ENCODE results near the gene CXorf58. TPM values are rescaled to one million over a fixed set of nuclear protein-coding genes. Genes with fewer than 3 reads are reported as not detected.

Gene CXorf58
- total RNA-seq, 1 donor: not detected

- Histone ChIP-seq H3K4me3 (ENCODE audit: insufficient read depth, low read length) (peak overlapping the region; percentile 70), H3K4me1 (ENCODE audit: insufficient read depth, low read length) (no peaks in the 10 kb centered on the region), H3K79me2 (ENCODE audit: insufficient read depth, low read length) (no peaks in the 10 kb centered on the region), H3K4me2 (ENCODE audit: insufficient read depth, low read length) (peak overlapping the region; percentile 73), H3K36me3 (ENCODE audit: insufficient read depth, low read length) (no peaks in the 10 kb centered on the region), H3K27ac (ENCODE audit: low read depth, low read length) (peak overlapping the region; percentile 68), H3K9me3 (ENCODE audit: low read depth, low read length) (no peaks in the 10 kb centered on the region), H2AFZ (ENCODE audit: low read length) (peak overlapping the region; percentile 86), H3K27me3 (ENCODE audit: insufficient read depth, low read length) (no peaks in the 10 kb centered on the region), H4K20me1 (ENCODE audit: insufficient read depth, low read length) (no peaks in the 10 kb centered on the region)
- TF ChIP-seq, protein P1, sequence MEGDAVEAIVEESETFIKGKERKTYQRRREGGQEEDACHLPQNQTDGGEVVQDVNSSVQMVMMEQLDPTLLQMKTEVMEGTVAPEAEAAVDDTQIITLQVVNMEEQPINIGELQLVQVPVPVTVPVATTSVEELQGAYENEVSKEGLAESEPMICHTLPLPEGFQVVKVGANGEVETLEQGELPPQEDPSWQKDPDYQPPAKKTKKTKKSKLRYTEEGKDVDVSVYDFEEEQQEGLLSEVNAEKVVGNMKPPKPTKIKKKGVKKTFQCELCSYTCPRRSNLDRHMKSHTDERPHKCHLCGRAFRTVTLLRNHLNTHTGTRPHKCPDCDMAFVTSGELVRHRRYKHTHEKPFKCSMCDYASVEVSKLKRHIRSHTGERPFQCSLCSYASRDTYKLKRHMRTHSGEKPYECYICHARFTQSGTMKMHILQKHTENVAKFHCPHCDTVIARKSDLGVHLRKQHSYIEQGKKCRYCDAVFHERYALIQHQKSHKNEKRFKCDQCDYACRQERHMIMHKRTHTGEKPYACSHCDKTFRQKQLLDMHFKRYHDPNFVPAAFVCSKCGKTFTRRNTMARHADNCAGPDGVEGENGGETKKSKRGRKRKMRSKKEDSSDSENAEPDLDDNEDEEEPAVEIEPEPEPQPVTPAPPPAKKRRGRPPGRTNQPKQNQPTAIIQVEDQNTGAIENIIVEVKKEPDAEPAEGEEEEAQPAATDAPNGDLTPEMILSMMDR (IDR thresholded peaks at IDR 0.05; ENCODE audit: extremely low read depth, low read depth, low read length): no peak
- DNase-seq (ENCODE audit: insufficient read length, low spot score, missing footprints): no peak
Measured at GRCh38 chrX:23908219-23909004, 606 bp downstream of the CXorf58 start.

GRCh38 chrX:23911126-23911835, 3.5 kb downstream of the CXorf58 start:
- Histone ChIP-seq H3K79me2 (ENCODE audit: insufficient read depth, low read length) (no peaks in the 10 kb centered on the region), H3K27me3 (ENCODE audit: insufficient read depth, low read length) (no peaks in the 10 kb centered on the region), H3K4me1 (ENCODE audit: insufficient read depth, low read length) (no peaks in the 10 kb centered on the region), H2AFZ (ENCODE audit: low read length) (no peak overlapping the region), H4K20me1 (ENCODE audit: insufficient read depth, low read length) (no peaks in the 10 kb centered on the region), H3K9me3 (ENCODE audit: low read depth, low read length) (no peaks in the 10 kb centered on the region), H3K4me2 (ENCODE audit: insufficient read depth, low read length) (no peak overlapping the region), H3K4me3 (ENCODE audit: insufficient read depth, low read length) (no peak overlapping the region), H3K27ac (ENCODE audit: low read depth, low read length) (no peak overlapping the region), H3K36me3 (ENCODE audit: insufficient read depth, low read length) (no peaks in the 10 kb centered on the region)
- DNase-seq (ENCODE audit: insufficient read length, low spot score, missing footprints): no peak
- TF ChIP-seq, protein P1 (IDR thresholded peaks at IDR 0.05; ENCODE audit: extremely low read depth, low read depth, low read length): no peak

GRCh38 chrX:23919148-23919547, 11.3 kb downstream of the CXorf58 start:
- no peaks in the 10 kb centered on the region for H3K79me2 ChIP-seq (ENCODE audit: insufficient read depth, low read length)
- no peak overlapping the region for H3K4me2 ChIP-seq (ENCODE audit: insufficient read depth, low read length)
- H2AFZ ChIP-seq (ENCODE audit: low read length): no peak overlapping the region
- no peaks in the 10 kb centered on the region for H3K27me3 ChIP-seq (ENCODE audit: insufficient read depth, low read length)
- H3K36me3 ChIP-seq (ENCODE audit: insufficient read depth, low read length): no peaks in the 10 kb centered on the region
- TF ChIP-seq, protein P1 (IDR thresholded peaks at IDR 0.05; ENCODE audit: extremely low read depth, low read depth, low read length): no peak
- no peak overlapping the region for H3K27ac ChIP-seq (ENCODE audit: low read depth, low read length)
- H4K20me1 ChIP-seq (ENCODE audit: insufficient read depth, low read length): no peaks in the 10 kb centered on the region
- no peaks in the 10 kb centered on the region for H3K9me3 ChIP-seq (ENCODE audit: low read depth, low read length)
- no peak for DNase-seq (ENCODE audit: insufficient read length, low spot score, missing footprints)
- H3K4me3 ChIP-seq (ENCODE audit: insufficient read depth, low read length): no peak overlapping the region
- H3K4me1 ChIP-seq (ENCODE audit: insufficient read depth, low read length): no peaks in the 10 kb centered on the region

GRCh38 chrX:23919706-23920320, 12.0 kb downstream of the CXorf58 start:
- H3K4me3 ChIP-seq (ENCODE audit: insufficient read depth, low read length): no peak overlapping the region
- H3K27me3 ChIP-seq (ENCODE audit: insufficient read depth, low read length): no peaks in the 10 kb centered on the region
- H2AFZ ChIP-seq (ENCODE audit: low read length): no peak overlapping the region
- no peaks in the 10 kb centered on the region for H3K36me3 ChIP-seq (ENCODE audit: insufficient read depth, low read length)
- H3K27ac ChIP-seq (ENCODE audit: low read depth, low read length): no peak overlapping the region
- H3K9me3 ChIP-seq (ENCODE audit: low read depth, low read length): no peaks in the 10 kb centered on the region
- H3K4me2 ChIP-seq (ENCODE audit: insufficient read depth, low read length): no peak overlapping the region
- no peak for DNase-seq (ENCODE audit: insufficient read length, low spot score, missing footprints)
- no peaks in the 10 kb centered on the region for H4K20me1 ChIP-seq (ENCODE audit: insufficient read depth, low read length)
- TF ChIP-seq, protein P1 (IDR thresholded peaks at IDR 0.05; ENCODE audit: extremely low read depth, low read depth, low read length): no peak
- H3K4me1 ChIP-seq (ENCODE audit: insufficient read depth, low read length): no peaks in the 10 kb centered on the region
- H3K79me2 ChIP-seq (ENCODE audit: insufficient read depth, low read length): no peaks in the 10 kb centered on the region

Data from osteoblast (primary cell).